SK-MEL-5 (cell line): ENCODE results near the gene JUNB. TPM values are rescaled to one million over a fixed set of nuclear protein-coding genes. Genes with fewer than 3 reads are reported as not detected.
A peak's percentile ranks its signal among the peaks of the same experiment; 100 is the strongest.

Source experiments
- DNase-seq: peaks from one replicate; pipeline ENCODE4 v3.0.0-alpha.2; 2016; ENCODE audit warnings: low read depth, low spot score
- in situ Hi-C: cut with HindIII; loops from 2 replicates; pipeline ENCODE4 v1.10.0; 2016; ENCODE audit warnings: low sequenced_read_pairs, high pct_unique_total_duplicates, low pct_unique_long_range_greater_than_20kb
- small RNA-seq, 2 experiments: library from RNA; depleted of rRNA; stranded (forward); fragments of <200 nt; gene quantifications; one replicate each; pipeline ENCODE3, GENCODE V24; 2014
- total RNA-seq: library from RNA; depleted of rRNA; stranded (reverse); fragments of >200 nt; shearing (Covaris generic); gene quantifications from 2 replicates; pipeline ENCODE4 v1.2.3, GENCODE V29; 2014; rRNA removed

JUNB gene
- total RNA-seq, 1 experiment from 2014 or later: 30.7 TPM

- in situ Hi-C loops: no loop called here
- DNase-seq: peak; percentile 62
Observed at GRCh38 chr19:12828494-12828893, 37.2 kb downstream of the JUNB start.

- in situ Hi-C loops: no loop called here
Observed at GRCh38 chr19:12833418-12833737, 42.1 kb downstream of the JUNB start.

GRCh38 chr19:12833738-12834565 is 42.7 kb downstream of the JUNB start:
- DNase-seq: peak; percentile 52
- in situ Hi-C loops: no loop called here

More at GRCh38 chr19:12833418-12833737, 42.1 kb downstream of the JUNB start:
- no peak for DNase-seq

GRCh38 chr19:12834566-12834943 is 43.3 kb downstream of the JUNB start, which contains the start of gene RTBDN:
TSS of gene RTBDN (minus strand) at chr19:12834579. CDS start at chr19:12829979, 4,600 bp downstream.
- DNase-seq: peak; percentile 28

GRCh38 chr19:12834976-12835757 is 43.9 kb downstream of the JUNB start:
- DNase-seq: peak; percentile 26
- in situ Hi-C loops: no loop called here

More at GRCh38 chr19:12834566-12834943, 43.3 kb downstream of the JUNB start, which contains the start of gene RTBDN:
- in situ Hi-C loops: no loop called here

- in situ Hi-C loops: no loop called here
- no peak for DNase-seq
Observed at GRCh38 chr19:12836529-12836863, 45.2 kb downstream of the JUNB start.

- no peak for DNase-seq
Observed at GRCh38 chr19:12837225-12837624, 45.9 kb downstream of the JUNB start.

GRCh38 chr19:12838182-12838885 is 47.0 kb downstream of the JUNB start, which contains the start of gene MAST1:
TSS of gene MAST1 (plus strand) at chr19:12838515. CDS start at chr19:12838573, 58 bp downstream.
- in situ Hi-C loops: no loop called here
- DNase-seq: peak; percentile 44

More at GRCh38 chr19:12837225-12837624, 45.9 kb downstream of the JUNB start:
- in situ Hi-C loops: no loop called here

- in situ Hi-C loops: no loop called here
- no peak for DNase-seq
Observed at GRCh38 chr19:12838886-12839756, 47.8 kb downstream of the JUNB start.

GRCh38 chr19:12840091-12841079 is 49.1 kb downstream of the JUNB start:
- peak; percentile 88 for DNase-seq
- in situ Hi-C loops: no loop called here

GRCh38 chr19:12841094-12841493 is 49.8 kb downstream of the JUNB start:
- in situ Hi-C loops: no loop called here
- DNase-seq: no peak

GRCh38 chr19:12842511-12842910 is 51.2 kb downstream of the JUNB start:
- in situ Hi-C loops: no loop called here
- DNase-seq: no peak

Small RNA genes within 50 kb of the gene (small RNA-seq; reads per million reads assigned to genes)
- 0 reads per million in 2 experiments for gene MIR5684

Other genes with a start within 250 kb of the JUNB start
- 3.5 and 4.9 TPM in 2 replicates for gene ZNF564, start 240.0 kb upstream of the JUNB start, total RNA-seq
- 5.2 and 5.5 TPM in 2 replicates for gene ZNF490, start 180.7 kb upstream of the JUNB start, total RNA-seq
- 11.4 and 12.4 TPM in 2 replicates for gene ZNF791, start 180.6 kb upstream of the JUNB start, total RNA-seq
- 32.0 and 33.5 TPM in 2 replicates for gene MAN2B1, start 124.7 kb upstream of the JUNB start, total RNA-seq
- gene WDR83, start 124.7 kb upstream of the JUNB start, total RNA-seq: 2.9 and 8.0 TPM in 2 replicates
- 52.7 and 57.8 TPM in 2 replicates for gene DHPS, start 109.6 kb upstream of the JUNB start, total RNA-seq
- gene GNG14, start 103.5 kb upstream of the JUNB start, total RNA-seq: not detected in 2 replicates
- gene FBXW9, start 94.9 kb upstream of the JUNB start, total RNA-seq: 6.1 and 8.6 TPM in 2 replicates
- gene TNPO2, start 67.6 kb upstream of the JUNB start, total RNA-seq: 13.9 and 18.2 TPM in 2 replicates
- gene TRIR, start 56.8 kb upstream of the JUNB start, total RNA-seq: 180 and 188 TPM in 2 replicates
- 100 and 120 TPM in 2 replicates for gene GET3, start 54.0 kb upstream of the JUNB start, total RNA-seq
- gene BEST2, start 39.7 kb upstream of the JUNB start, total RNA-seq: not detected in 2 replicates
- 4.9 and 5.7 TPM in 2 replicates for gene HOOK2, start 15.9 kb upstream of the JUNB start, total RNA-seq
- gene PRDX2, start 10.3 kb downstream of the JUNB start, total RNA-seq: not detected in 2 replicates
- gene THSD8, start 10.6 kb downstream of the JUNB start, total RNA-seq: 4.7 TPM in 1 of 2 replicates, not detected in the other
- 27.6 and 29.2 TPM in 2 replicates for gene RNASEH2A, start 15.1 kb downstream of the JUNB start, total RNA-seq
- gene RTBDN, start 43.1 kb downstream of the JUNB start, total RNA-seq: 0.21 and 1.6 TPM in 2 replicates
- 1.9 and 2.3 TPM in 2 replicates for gene MAST1, start 47.0 kb downstream of the JUNB start, total RNA-seq
- 74.1 and 75.9 TPM in 2 replicates for gene DNASE2, start 90.0 kb downstream of the JUNB start, total RNA-seq
- gene KLF1, start 95.7 kb downstream of the JUNB start, total RNA-seq: 0.24 TPM in 1 of 2 replicates, not detected in the other
- gene GCDH, start 99.7 kb downstream of the JUNB start, total RNA-seq: 14.2 and 20.5 TPM in 2 replicates
- 0.50 and 0.64 TPM in 2 replicates for gene SYCE2, start 127.8 kb downstream of the JUNB start, total RNA-seq
- gene FARSA, start 142.2 kb downstream of the JUNB start, total RNA-seq: 42.1 and 44.7 TPM in 2 replicates
- 1,274 and 1,279 TPM in 2 replicates for gene CALR, start 147.1 kb downstream of the JUNB start, total RNA-seq
- gene RAD23A, start 154.4 kb downstream of the JUNB start, total RNA-seq: 126 and 134 TPM in 2 replicates
- gene GADD45GIP1, start 165.7 kb downstream of the JUNB start, total RNA-seq: 39.6 and 45.7 TPM in 2 replicates
- gene DAND5, start 178.1 kb downstream of the JUNB start, total RNA-seq: not detected in 2 replicates
- gene NFIX, start 204.0 kb downstream of the JUNB start, total RNA-seq: 4.2 and 4.9 TPM in 2 replicates